IPS-11a (cell line): Measurements from ENCODE around the gene AFTPH.

Source experiments
- H3K4me3 ChIP-seq: one replicate; pipeline ENCODE4 v1.5.1; 2013; ENCODE audit warnings: low read depth, low read length, control low read depth

AFTPH gene

DNA sequence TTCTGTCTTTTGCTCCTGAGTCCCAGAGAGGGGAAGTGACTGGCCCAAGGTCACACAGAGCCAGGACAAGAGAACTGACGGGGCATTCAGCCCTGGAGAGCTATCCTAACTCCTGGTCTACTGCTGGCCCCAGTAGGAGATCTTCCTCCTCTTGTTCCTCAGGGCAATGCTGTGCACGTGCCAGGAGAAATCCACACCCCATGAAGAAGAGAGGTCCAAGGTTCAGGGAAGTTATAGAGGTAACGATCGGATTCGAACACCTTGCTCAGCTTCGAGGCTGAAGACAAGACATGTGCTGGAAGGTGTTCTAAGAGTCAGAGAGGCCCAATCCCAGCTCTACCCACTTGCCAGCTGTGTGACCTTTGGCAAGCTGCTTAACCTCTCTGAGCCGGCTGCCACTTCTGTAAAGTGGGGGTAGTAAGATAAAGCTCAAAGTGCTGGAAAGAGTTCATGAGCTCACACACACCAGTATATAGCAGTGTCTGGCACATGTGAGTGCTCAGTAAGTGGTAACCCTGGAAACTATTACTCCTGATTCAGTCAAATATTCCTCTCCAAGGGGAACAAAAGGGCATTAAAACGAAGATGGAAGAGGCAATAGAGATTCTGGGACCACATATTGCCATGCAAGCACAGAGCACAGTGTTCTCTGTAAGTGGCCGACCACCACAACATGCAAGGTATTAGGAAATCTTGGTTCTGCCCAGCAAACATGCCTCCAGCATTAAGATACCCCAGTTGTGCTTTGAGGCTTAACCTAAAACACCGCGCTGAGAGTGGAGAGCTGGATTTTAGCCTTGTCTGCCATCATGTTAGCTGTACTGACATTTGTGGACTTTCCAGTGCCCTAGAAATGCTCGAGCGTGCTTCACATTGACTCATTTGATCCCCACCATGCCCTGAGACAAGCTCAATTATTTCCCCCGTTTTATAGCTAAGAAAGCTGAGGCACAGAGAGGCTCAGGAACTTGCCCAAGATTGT lies 104.0 kb downstream of the AFTPH start:
- H3K4me3 ChIP-seq = no peak overlapping the region

GRCh38 chr2:64629329-64629781 lies 105.2 kb downstream of the AFTPH start:
- H3K4me3 ChIP-seq = no peak overlapping the region

GRCh38 chr2:64629875-64630274 lies 105.7 kb downstream of the AFTPH start:
- no peak overlapping the region for H3K4me3 ChIP-seq

DNA sequence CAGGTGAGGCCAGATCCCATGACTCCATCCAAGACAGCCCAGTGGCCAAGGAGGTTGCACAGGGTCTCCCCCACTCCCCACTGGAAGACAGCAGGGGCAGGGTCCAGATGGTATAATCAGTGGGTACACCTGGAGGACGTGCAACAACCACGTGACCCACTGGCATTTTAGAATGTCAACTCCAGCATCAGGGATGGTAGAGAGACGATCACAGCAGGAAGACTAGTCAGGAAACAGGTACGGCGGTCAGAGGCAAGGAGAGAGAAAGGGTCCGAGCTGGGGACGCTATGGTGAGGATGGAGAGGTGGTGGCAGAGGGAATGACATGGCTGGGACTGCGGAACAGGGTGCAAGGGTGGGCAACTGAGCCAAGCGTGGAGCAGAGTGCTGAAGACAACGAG lies 106.6 kb downstream of the AFTPH start:
- H3K4me3 ChIP-seq = no peak overlapping the region

- no peak overlapping the region for H3K4me3 ChIP-seq
These were observed 107.6 kb downstream of the AFTPH start for GRCh38 chr2:64631771-64632170.

GRCh38 chr2:64632835-64633819 lies 109.0 kb downstream of the AFTPH start:
- H3K4me3 ChIP-seq = no peak overlapping the region

- no peak overlapping the region for H3K4me3 ChIP-seq
These were observed 110.5 kb downstream of the AFTPH start for GRCh38 chr2:64634345-64635267.

GRCh38 chr2:64635976-64636911 lies 112.1 kb downstream of the AFTPH start:
- no peak overlapping the region for H3K4me3 ChIP-seq

DNA sequence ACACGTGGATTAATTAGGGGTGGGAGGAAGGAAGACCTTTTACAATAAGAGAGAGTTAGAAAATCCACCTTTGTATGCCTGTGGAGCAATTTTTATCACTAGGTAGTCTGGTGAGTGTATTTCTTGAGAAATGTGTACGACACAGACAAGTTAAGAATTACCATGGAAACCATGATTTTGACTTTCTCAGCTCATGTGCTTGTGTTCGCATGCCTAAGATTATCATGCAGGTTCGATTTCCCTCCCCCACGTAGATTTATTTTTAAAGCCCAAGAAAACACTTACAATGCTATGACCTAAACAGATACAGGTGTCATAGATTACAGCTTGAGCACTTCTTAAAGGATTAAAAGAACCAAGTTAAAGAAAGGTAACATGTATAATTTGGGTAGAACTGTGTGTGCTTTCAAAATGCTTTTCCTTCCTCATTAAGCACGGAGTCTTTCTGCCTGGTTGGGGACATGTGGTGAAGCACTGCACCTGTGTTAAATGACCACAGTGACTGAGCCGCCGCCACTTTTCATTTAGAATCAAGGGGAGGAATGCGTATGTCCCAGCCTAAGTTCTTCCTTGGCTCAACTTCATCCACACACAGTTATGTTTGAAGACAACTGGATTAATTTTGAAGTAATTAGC lies 113.0 kb downstream of the AFTPH start:
- no peak overlapping the region for H3K4me3 ChIP-seq

- no peak overlapping the region for H3K4me3 ChIP-seq
These were observed 113.8 kb downstream of the AFTPH start for GRCh38 chr2:64637931-64638330.

- no peak overlapping the region for H3K4me3 ChIP-seq
These were observed 114.5 kb downstream of the AFTPH start for GRCh38 chr2:64638502-64639120.

GRCh38 chr2:64639691-64640090 lies 115.6 kb downstream of the AFTPH start:
- H3K4me3 ChIP-seq = no peak overlapping the region

DNA sequence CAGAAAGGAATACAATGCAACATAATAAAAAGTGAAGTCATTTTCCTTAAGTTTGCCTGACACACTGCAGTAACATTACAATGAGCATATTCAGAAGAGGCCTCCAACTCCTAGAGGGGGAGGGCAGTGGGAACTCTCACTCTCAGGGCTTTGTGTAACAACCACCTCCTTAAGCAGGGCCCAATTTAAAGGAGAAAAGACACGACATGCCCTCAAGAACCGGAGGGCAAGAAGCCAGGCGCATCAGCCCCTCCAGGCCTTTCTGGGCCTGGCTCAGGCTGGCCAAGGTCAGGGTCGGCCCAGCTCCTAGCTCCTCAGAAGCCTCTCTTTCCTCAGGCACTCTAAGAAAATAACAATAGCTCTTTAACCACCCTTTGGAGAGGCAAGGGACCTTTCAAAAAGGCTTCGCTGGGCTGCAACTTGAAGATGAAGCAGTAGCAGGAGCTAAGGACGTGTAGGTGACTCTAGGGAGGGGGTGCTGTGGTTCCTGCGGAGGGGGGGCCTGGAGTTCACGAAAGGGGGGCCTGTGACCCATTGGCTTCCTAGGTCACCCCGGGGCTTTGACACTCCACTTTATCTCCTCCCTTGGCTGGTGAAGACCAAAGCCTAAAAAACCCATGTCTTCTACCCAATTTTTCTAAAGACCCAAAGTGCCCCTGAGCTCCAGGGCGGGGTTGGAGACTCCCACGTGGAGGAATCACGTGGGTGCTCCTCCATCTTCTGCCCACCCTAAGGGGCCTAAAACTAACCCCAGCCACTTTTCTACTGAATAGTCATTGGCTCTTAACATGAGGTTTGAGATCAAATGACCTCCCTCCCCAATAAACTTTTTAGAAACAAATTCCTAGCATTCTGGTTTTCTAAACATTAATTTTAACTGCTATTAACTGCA lies 116.3 kb downstream of the AFTPH start:
- H3K4me3 ChIP-seq = no peak overlapping the region

DNA sequence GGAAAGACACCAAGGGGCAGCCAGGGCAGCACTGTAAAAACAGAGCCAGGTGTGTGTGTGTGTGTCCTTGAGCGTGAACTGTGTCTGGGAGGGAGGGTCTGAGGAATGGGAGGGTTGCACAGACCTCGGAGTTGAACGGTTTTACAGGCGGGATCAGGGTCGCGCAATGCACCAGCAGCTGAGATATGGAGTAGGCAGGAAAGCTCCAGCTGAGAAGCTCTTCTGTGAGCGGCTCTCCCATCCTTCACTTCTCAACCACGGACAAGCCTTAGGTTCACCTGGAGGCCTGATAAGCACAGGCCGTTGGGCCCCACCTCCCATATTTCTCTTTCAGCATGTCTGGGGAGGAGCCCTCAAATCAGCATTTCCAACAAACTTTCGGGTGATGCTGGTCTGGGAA lies 117.5 kb downstream of the AFTPH start:
- no peak overlapping the region for H3K4me3 ChIP-seq
